Uterus (tissue), 2 donors: ENCODE results near the gene RANBP17.

Source experiments
- POLR2A ChIP-seq, 2 donors: fragments of 450-650 bp; IDR thresholded peaks; one replicate each; pipeline ENCODE4 v1.6.1; 2016; ENCODE audit warnings: antibody characterized with exemption in 2 of 2, mild to moderate bottlenecking in 1 of 2, moderate library complexity in 1 of 2
- TF ChIP-seq, protein P1 (sequence below), 4 experiments: fragments of 200-600 bp in 2 of 4; fragments of 450-650 bp in 2 of 4; sonication (generic) in 2 of 4; IDR thresholded peaks; one replicate each; pipeline ENCODE4 v1.5.1; 2016 to 2019; ENCODE audit warnings: antibody characterized with exemption in 4 of 4, mild to moderate bottlenecking in 2 of 4, moderate library complexity in 1 of 4

- TF ChIP-seq, protein P1, sequence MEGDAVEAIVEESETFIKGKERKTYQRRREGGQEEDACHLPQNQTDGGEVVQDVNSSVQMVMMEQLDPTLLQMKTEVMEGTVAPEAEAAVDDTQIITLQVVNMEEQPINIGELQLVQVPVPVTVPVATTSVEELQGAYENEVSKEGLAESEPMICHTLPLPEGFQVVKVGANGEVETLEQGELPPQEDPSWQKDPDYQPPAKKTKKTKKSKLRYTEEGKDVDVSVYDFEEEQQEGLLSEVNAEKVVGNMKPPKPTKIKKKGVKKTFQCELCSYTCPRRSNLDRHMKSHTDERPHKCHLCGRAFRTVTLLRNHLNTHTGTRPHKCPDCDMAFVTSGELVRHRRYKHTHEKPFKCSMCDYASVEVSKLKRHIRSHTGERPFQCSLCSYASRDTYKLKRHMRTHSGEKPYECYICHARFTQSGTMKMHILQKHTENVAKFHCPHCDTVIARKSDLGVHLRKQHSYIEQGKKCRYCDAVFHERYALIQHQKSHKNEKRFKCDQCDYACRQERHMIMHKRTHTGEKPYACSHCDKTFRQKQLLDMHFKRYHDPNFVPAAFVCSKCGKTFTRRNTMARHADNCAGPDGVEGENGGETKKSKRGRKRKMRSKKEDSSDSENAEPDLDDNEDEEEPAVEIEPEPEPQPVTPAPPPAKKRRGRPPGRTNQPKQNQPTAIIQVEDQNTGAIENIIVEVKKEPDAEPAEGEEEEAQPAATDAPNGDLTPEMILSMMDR (IDR thresholded peaks at IDR 0.05), result no peak
- no peak for TF ChIP-seq POLR2A (IDR thresholded peaks at IDR 0.05)
These were observed 6.0 kb downstream of the RANBP17 start for GRCh38 chr5:170867825-170868224.
